K562 (cell line): Measurements from ENCODE around the gene CCDC87. TPM values are rescaled to one million over a fixed set of nuclear protein-coding genes. Genes with fewer than 3 reads are reported as not detected.

ENCODE experiments used
- BMI1 ChIP-seq: fragments of 150-350 bp; IDR thresholded peaks from 2 replicates; pipeline ENCODE4 v1.6.1; 2014; ENCODE audit warnings: low read length
- CHD7 ChIP-seq: fragments of 200-600 bp; sonication (generic); IDR thresholded peaks from one replicate; pipeline ENCODE4 v1.6.1; 2012; ENCODE audit warnings: mild to moderate bottlenecking, low read depth, low read length, inconsistent platforms
- DPF2 ChIP-seq: fragments of 450-650 bp; IDR thresholded peaks from 2 replicates; pipeline ENCODE4 v1.6.1; 2016
- ELF2 ChIP-seq: fragments of 250-450 bp; sonication (Bioruptor Pico); IDR thresholded peaks from 2 replicates; pipeline ENCODE4 v1.5.0; 2021; ENCODE audit warnings: mild to moderate bottlenecking
- HMGN3 ChIP-seq: IDR thresholded peaks from 2 replicates; pipeline ENCODE4 v1.6.1; 2011; ENCODE audit warnings: borderline replicate concordance, low read depth, mild to moderate bottlenecking, mixed read lengths, low read length; ENCODE audit not compliant: insufficient read length; ENCODE audit errors: extremely low read depth
- JUND ChIP-seq, 2 experiments: IDR thresholded peaks; 2 replicates in 1 of 2; 3 replicates in 1 of 2; pipeline ENCODE4 v1.6.1; 2011; ENCODE audit warnings: borderline replicate concordance in 2 of 2, low read depth in 2 of 2, low read length in 2 of 2, improper control_type of control experiment in 1 of 2, missing biosample characterization in 1 of 2, missing genetic modification characterization in 1 of 2, missing genetic modification reagents in 1 of 2
- SREBF1 ChIP-seq: fragments of 150-350 bp; IDR thresholded peaks from 2 replicates; pipeline ENCODE4 v1.6.1; 2014; ENCODE audit warnings: antibody characterized with exemption, low read depth, low read length, borderline replicate concordance
- TRIM24 ChIP-seq, 2 experiments: fragments of 450-650 bp; IDR thresholded peaks; 2 replicates each; pipeline ENCODE4 v1.6.1; 2016
- ZBTB5 ChIP-seq: fragments of 450-650 bp; IDR thresholded peaks from 2 replicates; pipeline ENCODE4 v1.6.1; 2017; ENCODE audit warnings: antibody characterized with exemption
- ZFP30 ChIP-seq: fragments of 250-450 bp; sonication (Bioruptor Pico); IDR thresholded peaks from 2 replicates; pipeline ENCODE4 v1.8.0; 2022; ENCODE audit warnings: moderate library complexity, mild to moderate bottlenecking, inconsistent platforms, borderline replicate concordance
- ZNF124 ChIP-seq: sonication (generic); formaldehyde crosslinking; IDR thresholded peaks from 2 replicates; pipeline ENCODE4 v1.8.1; 2022; ENCODE audit warnings: missing genetic modification reagents
- polyA plus RNA-seq, 8 experiments: library from polyadenylated mRNA; depleted of rRNA in 4 of 8; stranded (reverse) in 5 of 8; unstranded in 3 of 8; fragments of >200 nt; fragmentation: Nextera tagmentation in 2 of 8; fragmentation: Illumina TruSeq in 1 of 8; extraction: Ambion mirVana in 2 of 8; extraction: Trizol in 1 of 8; gene quantifications; 2 replicates each; pipeline versions ENCODE4 v1.2.1 to v1.2.3, GENCODE V29; 2011 to 2014; ENCODE audit warnings: inconsistent platforms in 1 of 8, missing spikeins in 1 of 8
- total RNA-seq, 7 experiments: library from RNA; depleted of rRNA in 6 of 7; stranded (reverse); fragments of >200 nt in 6 of 7; fragmentation: Illumina TruSeq in 2 of 7; extraction: Trizol in 2 of 7; gene quantifications; 2 replicates each; pipeline versions ENCODE4 v1.2.1 to v1.2.3, GENCODE V29; 2011 to 2021; ENCODE audit warnings: low replicate concordance in 1 of 7

Gene CCDC87
- total and polyA plus RNA-seq, 9 of the 15 experiments (the other 6 are each of a cell fraction or from before 2014, with no cell fraction given), result 0.03 to 0.44 (median 0.15) TPM; not detected in 1

GRCh38 chr11:66638177-66639065 lies 45.6 kb upstream of the CCDC87 start, which contains the start of gene RBM4 (continued):
- TF ChIP-seq CHD7, result peak; percentile 5
- peak in 1 of 2 experiments; percentile 16; a peak in 1 of 4 replicates for TF ChIP-seq TRIM24 (IDR thresholded peaks at IDR 0.05)
- TF ChIP-seq HMGN3, result peak; percentile 61
- TF ChIP-seq ZFP30, result no peak
- TF ChIP-seq DPF2, result peak; percentile 14
- peak; percentile 63; the same call in 1 of the 2 replicates for TF ChIP-seq ELF2 (CRISPR knock-in tag)
- peak; percentile 34; the same call in 1 of the 2 replicates for TF ChIP-seq JUND (IDR thresholded peaks at IDR 0.05; ENCODE audit: borderline replicate concordance, low read depth, low read length)
- 0 out of 3 replicates have a peak, but pooled peaks have one; percentile 9 for TF ChIP-seq JUND (tag; IDR thresholded peaks at IDR 0.05; ENCODE audit: borderline replicate concordance, low read depth, low read length)
- TF ChIP-seq BMI1, result no peak
- no peak for TF ChIP-seq ZNF124
- TF ChIP-seq SREBF1, result no peak
- TF ChIP-seq ZBTB5, result no peak
